ENCODE results near the gene TMEM178A.
A peak's percentile ranks its signal among the peaks of the same experiment; 100 is the strongest.
"Not testable (repeated sequence)": the region's sequence is repeated elsewhere in the genome, so short reads cannot be mapped to it uniquely, and the experiment has no call there.

TMEM178A gene

DNA sequence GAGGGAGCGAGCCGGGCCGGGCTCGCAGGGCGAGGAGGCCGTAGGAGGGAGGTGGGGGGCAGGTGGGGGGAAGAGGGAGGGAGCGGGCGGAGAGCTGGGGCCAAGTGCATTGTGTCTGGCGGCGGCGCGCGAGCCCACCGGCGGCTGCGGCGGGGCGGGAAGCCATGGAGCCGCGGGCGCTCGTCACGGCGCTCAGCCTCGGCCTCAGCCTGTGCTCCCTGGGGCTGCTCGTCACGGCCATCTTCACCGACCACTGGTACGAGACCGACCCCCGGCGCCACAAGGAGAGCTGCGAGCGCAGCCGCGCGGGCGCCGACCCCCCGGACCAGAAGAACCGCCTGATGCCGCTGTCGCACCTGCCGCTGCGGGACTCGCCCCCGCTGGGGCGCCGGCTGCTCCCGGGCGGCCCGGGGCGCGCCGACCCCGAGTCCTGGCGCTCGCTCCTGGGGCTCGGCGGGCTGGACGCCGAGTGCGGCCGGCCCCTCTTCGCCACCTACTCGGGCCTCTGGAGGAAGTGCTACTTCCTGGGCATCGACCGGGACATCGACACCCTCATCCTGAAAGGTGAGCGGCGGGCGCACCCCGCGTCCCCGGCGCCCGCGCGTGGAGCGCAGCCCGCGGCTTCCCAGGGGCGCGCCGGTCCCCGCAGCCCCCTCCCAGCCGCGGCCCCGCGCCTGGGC, at the start of gene TMEM178A:
TSS of gene TMEM178A (plus strand) at position 107 of the 680 bp plus-strand sequence. CDS start at position 165, 58 bp downstream.
- DNase-seq = peak; percentile 22

- DNase-seq = no peak
These were observed 47.5 kb upstream of the TMEM178A start for GRCh38 chr2:39618236-39618635.

DNA sequence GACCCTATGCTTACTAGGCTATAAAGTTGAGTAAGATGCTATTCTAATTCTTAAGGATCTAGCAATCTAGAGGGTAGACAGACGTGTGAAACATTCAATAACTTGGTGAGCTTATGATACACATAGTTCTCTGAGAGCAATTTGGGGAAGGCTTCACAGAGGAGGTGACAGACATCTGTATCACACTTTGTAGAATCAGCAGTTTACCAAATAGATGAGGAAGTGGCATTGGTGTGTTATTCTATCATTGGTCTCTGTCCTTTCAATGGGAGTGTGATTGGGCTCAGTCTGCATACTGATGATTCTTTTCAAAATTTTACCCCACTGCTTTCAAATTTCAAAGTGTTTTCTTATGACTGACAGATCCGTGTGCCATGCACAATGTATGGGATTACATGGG, 47.0 kb upstream of the TMEM178A start:
- DNase-seq = no peak

DNA sequence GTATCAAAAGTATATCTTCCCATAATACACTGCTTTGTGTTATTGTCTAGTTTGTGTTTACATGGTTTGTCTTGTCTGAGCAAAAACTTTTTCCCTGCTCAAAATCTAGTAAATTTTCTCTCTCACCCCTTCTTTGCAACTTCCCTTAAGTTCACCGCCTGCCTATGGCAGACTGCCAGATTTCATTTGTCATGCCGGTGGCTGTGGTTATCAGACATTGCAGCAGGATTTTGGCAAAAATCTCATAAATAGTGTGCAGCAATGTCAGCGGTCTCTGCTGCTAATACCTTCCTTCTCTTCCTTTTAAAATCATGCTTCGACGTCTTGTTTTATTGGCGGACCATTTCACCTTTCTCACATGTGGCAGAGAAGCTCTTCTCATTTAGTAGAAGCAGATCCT, 45.6 kb upstream of the TMEM178A start:
- no peak for DNase-seq

GRCh38 chr2:39621596-39621995, 44.1 kb upstream of the TMEM178A start:
- DNase-seq = no peak

- no peak for DNase-seq
These were observed 42.9 kb upstream of the TMEM178A start for GRCh38 chr2:39622860-39623259.

- peak; percentile 65 for DNase-seq
These were observed 41.8 kb upstream of the TMEM178A start for GRCh38 chr2:39623917-39624316.

DNA sequence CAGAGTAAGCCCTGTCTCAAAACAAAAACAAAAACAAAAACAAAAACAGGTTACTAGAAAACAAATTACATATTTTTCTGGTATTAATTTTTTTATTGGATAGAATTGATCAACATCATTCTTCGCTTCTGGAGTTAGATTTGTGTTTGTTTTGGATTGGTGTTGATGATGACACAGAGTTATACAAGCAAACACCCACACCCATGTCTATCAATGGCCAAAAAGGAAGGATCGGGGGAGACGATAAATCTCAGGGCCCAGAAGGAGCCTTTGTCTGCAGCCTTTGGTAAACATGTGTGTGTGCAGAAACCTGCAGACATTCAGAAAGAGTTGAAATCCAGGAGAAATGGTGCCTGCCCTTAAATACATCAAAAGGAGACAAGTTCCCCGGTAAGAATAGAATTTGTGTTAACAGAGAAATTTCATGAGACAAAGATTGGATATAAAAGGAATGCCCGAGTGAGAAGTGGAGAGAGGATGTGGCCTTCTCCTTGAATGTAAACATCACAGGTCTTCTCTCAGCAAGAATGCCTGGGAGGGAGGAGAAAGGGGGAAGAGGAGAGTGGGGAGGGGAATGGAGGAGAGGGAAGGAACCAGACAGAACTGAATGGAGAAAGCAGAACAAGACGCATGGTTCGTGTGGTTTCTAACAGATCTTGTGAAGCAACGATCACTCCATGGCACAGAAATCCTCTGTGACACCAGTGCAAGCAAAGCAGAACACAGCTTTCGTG, 40.4 kb upstream of the TMEM178A start:
- DNase-seq = no peak

DNA sequence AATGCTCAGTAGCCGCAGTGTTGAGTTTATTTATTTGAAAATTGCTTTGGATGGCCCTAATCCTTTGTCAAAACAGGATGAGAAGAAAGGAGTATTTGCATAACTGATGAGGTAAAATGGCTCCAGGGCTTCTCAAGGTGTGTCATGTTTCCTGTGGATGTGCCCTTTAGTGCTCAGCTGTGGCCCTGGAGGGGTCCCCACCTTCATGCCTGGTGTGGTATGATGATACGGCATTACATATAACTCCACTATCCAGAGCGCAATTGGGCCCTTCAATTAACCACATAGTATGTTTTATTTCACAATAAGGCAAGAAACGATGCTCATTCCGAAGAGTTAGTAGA, 39.8 kb upstream of the TMEM178A start:
- no peak for DNase-seq

GRCh38 chr2:39628346-39628745, 37.4 kb upstream of the TMEM178A start:
- not testable (repeated sequence) for DNase-seq

GRCh38 chr2:39629646-39630045, 36.1 kb upstream of the TMEM178A start:
- DNase-seq = no peak

DNA sequence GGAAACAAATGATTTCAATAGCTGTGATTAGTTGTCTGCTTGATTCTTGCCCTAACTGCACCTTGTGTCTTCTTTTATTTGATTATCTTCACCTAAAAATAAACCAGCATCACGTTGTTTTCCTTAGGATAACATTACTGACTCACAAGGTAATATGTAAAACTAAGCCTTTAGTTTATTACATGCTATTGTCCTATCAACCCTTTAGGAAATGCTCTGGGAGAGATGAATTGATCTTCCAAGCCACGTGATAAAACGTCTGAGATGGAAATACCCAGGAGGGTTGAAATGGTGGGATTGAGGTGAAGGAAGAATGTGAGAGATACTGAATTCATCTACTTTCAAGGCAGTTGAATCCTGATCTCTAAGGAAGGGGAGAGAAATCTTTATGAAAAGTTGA, 34.5 kb upstream of the TMEM178A start:
- no peak for DNase-seq

DNA sequence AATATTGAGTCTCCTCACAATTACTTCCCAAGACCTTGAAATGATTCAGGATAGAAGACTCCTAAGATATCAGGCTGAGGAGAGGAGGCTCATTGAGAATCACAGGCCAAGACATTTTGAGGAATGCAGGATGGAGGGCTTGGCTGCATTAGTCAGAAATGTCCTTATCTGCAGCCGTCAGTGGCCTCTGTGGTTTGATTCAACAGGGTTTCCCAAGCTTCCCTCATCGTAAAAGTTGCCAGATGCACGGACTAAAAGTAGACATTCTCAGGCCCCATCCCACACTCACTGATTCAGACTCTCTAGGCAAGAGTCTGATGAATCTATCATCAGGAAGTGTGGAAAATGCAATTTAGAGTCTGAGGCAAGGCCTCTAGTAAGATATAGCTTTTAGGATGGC, 34.0 kb upstream of the TMEM178A start:
- DNase-seq = no peak

GRCh38 chr2:39632876-39633275, 32.8 kb upstream of the TMEM178A start:
- no peak for DNase-seq

DNA sequence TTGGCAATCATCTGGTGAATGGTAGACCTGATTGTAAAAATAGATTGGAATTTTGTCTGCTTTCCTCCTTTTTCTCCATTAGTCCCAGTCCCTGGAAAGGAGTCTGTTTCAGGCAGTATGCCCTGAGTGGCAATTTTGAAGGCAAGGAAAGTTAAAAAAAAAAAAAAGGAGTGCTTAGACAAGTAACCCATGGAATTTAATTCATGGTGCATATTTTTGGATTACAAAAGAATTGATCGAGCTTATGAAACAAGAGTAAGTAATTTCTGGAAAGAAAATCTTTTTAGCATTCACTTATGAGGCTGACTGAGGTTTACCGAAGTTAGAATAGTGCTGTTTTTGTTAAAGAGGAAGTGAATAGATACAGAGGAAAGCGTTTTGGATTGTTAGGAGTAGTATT, 29.4 kb upstream of the TMEM178A start:
- DNase-seq = no peak

GRCh38 chr2:39638581-39638980, 27.1 kb upstream of the TMEM178A start:
- DNase-seq = no peak

GRCh38 chr2:39640107-39640506, 25.6 kb upstream of the TMEM178A start:
- no peak for DNase-seq

DNA sequence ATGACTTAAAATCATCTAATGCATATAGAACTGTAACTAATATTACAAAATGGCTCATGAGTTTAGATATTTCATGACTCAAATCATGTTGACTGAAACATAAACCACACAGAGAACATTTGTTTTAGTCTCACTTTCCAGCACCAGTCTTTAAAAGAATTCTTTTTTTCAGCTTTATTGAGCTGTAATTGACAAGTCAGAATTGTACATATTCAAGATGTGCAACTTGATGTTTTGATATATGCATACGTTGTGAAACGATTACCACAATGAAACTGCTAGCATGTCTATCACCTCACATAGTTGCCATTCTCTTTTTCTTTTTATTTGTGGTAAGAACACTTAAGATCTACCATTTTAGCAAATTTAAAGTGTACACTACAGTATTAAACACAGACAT, 25.0 kb upstream of the TMEM178A start:
- no peak for DNase-seq

- DNase-seq = no peak
These were observed 24.1 kb upstream of the TMEM178A start for GRCh38 chr2:39641635-39642034.

DNA sequence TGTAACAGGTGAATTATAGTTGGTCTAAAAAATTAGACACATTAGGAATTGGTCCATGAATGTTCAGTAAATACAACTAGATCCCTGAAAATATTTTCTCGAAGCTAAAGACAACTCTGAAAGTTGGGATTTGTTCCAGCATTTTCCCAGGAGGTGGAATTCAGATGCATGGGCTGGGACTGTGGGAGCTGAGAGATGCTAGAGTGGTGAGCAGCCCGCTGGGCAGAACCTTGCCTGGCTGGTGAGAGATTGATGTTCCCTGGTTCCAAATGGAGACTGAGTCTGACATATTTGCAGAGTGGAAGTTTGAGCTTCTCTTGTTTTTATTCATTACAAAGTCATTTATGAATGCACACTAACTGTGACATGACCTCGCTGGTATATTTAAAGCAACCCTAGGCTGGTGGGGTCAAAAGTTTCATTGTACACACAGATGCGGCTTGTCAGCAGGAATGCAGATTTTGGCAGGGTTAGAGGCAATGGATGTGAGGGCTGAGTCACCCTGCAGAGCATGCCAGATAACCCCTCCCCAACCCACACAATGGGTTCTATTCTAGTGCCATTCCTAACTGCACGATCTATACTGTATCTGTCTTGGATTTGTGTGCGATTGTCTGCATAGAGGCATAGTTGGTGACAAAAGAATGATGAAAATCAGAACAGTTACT, 23.5 kb upstream of the TMEM178A start:
- DNase-seq = no peak

- DNase-seq = no peak
These were observed 19.9 kb upstream of the TMEM178A start for GRCh38 chr2:39645826-39646225.

GRCh38 chr2:39646267-39646666, 19.4 kb upstream of the TMEM178A start:
- DNase-seq = no peak

GRCh38 chr2:39647104-39647765, 18.5 kb upstream of the TMEM178A start:
- no peak for DNase-seq

DNA sequence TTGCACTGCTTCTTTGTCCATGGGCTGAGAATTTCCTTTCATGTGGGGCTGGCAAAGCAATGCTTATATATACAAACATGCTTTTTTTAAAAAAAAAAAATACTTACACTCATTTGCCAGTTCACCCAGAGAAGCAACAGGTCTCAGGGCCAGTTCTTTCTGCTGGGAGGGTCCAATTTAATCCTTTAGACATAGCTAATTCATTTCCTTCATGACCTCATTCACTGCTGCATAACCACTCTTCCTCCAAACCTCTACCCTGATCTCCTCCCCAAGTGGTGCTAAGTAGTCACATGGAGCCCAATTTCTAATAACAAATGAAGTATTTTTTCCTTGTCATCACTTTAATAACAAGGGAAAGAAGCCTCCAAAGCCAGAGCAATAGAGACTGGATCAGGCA, 17.1 kb upstream of the TMEM178A start:
- no peak for DNase-seq
